Ovary (tissue), 9 donors: Measurements from ENCODE around the gene SIK3. TPM values are rescaled to one million over a fixed set of nuclear protein-coding genes. Genes with fewer than 3 reads are reported as not detected.
"Not testable (repeated sequence)": the region's sequence is repeated elsewhere in the genome, so short reads cannot be mapped to it uniquely, and the experiment has no call there.

Source experiments
- DNase-seq, 5 donors: peaks; one replicate each; pipeline ENCODE4 v3.0.0-alpha.2; 2019 to 2020
- H3K27ac ChIP-seq, 2 donors: fragments of 200-600 bp; one replicate each; pipeline versions ENCODE4 v1.5.1 to v1.8.0; 2019 to 2022
- H3K27me3 ChIP-seq: fragments of 200-600 bp; one replicate; pipeline ENCODE4 v1.8.0; 2022
- H3K36me3 ChIP-seq: fragments of 200-600 bp; sonication (generic); one replicate; pipeline ENCODE4 v1.5.1; 2019
- H3K4me1 ChIP-seq: one replicate; pipeline ENCODE4 v1.8.1; 2013; ENCODE audit warnings: mild to moderate bottlenecking, moderate library complexity; ENCODE audit not compliant: insufficient read depth
- H3K4me3 ChIP-seq: fragments of 200-600 bp; sonication (generic); one replicate; pipeline ENCODE4 v1.5.1; 2017
- H3K9me3 ChIP-seq, 2 donors: fragments of 200-600 bp in 1 of 2; sonication (generic) in 1 of 2; one replicate each; pipeline versions ENCODE4 v1.5.1 to v1.8.1; 2013 to 2019; ENCODE audit warnings: mild to moderate bottlenecking in 1 of 2, moderate library complexity in 1 of 2
- CTCF ChIP-seq, 3 donors: fragments of 450-650 bp in 2 of 3; fragments of 200-600 bp in 1 of 3; IDR thresholded peaks; one replicate each; pipeline versions ENCODE4 v1.5.1 to v1.8.0; 2016 to 2022; ENCODE audit warnings: antibody characterized with exemption in 3 of 3, mild to moderate bottlenecking in 1 of 3
- EP300 ChIP-seq: sonication (generic); formaldehyde crosslinking; IDR thresholded peaks from one replicate; pipeline ENCODE4 v1.6.1; 2017; ENCODE audit warnings: antibody characterized with exemption
- POLR2A ChIP-seq: fragments of 450-650 bp; IDR thresholded peaks from one replicate; pipeline ENCODE4 v1.6.1; 2017; ENCODE audit warnings: antibody characterized with exemption, mild to moderate bottlenecking, moderate library complexity
- WGBS, 3 donors: extraction: QIAGEN DNeasy Blood & Tissue Kit in 1 of 3; methylation state at CpG; one replicate each; pipeline versions ENCODE4 v1.1.5 to v1.1.7; 2013 to 2017; 5-methylcytosine and 5-hydroxymethylcytosine counted together
- intact Hi-C, 4 donors: fragments of 100-400 bp; cut with DNase I; formaldehyde crosslinking; loops; one replicate each; pipeline versions ENCODE4 v1.11.0 to v1.15.1; 2022 to 2023
- polyA plus RNA-seq, 2 donors: library from polyadenylated mRNA; stranded (reverse); fragments of 200-250 nt in 1 of 2; fragments of 350-450 nt in 1 of 2; fragmentation: Illumina TruSeq in 1 of 2; extraction: RNeasy Lipid Tissue Mini Kit (QIAGEN cat#74804) in 1 of 2; gene quantifications; one replicate each; pipeline ENCODE4 v1.2.3, GENCODE V29; 2013 to 2014
- total RNA-seq, 7 donors: library from RNA; depleted of rRNA in 2 of 7; stranded (reverse); fragments of >200 nt in 2 of 7; fragmentation: NEBNext Ultra II Directional in 3 of 7; extraction: Animal tissue kit (Norgen Biotek cat#: 25700) in 3 of 7; gene quantifications; one replicate each; pipeline versions ENCODE4 v1.1.0 to v1.2.4, GENCODE V29; 2016 to 2023
- donor health status: DM: no; HTN: no; CAD: no; lungs with moderate emphysema.
- donor health status: DM: no; HTN: no; CAD: no.
- donor health status: Bipolar disorder and iron deficiency.
- donor health status: DM: yes; HTN: yes; CAD: no.
- donor health status: DM: no; HTN: no; CAD: no.
- donor health status: DM: yes; HTN: yes; CAD: no.

SIK3 gene
- total and polyA plus RNA-seq, 9 donors: 18.3 to 134 (median 56.2) TPM

GRCh38 chr11:117134431-117134830 lies 36.2 kb upstream of the SIK3 start:
- intact Hi-C loops: loop anchor here in 3 of 4 donors (5.0 kb wide), 1 partner anchor 73 kb away; no protein-coding TSS in a partner anchor
- H3K27me3 ChIP-seq: no peaks in the 10 kb centered on the region
- H3K9me3 ChIP-seq: no peaks in the 10 kb centered on the region
- H3K27ac ChIP-seq: no peak overlapping the region
- 47 to 76% (median 76%) methylated on average over 2 to 3 of the region's 3 CpGs for WGBS, 3 donors
- DNase-seq: no peak
- no peak overlapping the region for H3K4me3 ChIP-seq
- no peaks in the 10 kb centered on the region for H3K4me1 ChIP-seq
- TF ChIP-seq EP300 (no peak), POLR2A (no peak), CTCF (IDR thresholded peaks at IDR 0.05) (no peak)
- H3K36me3 ChIP-seq: no peaks in the 10 kb centered on the region

- intact Hi-C loops: loop anchor here in 3 of 4 donors (5.0 kb wide), 1 partner anchor 76 kb away; no protein-coding TSS in a partner anchor
- WGBS, 3 donors: 90 to 94% (median 94%) methylated on average over 7 of the region's 7 CpGs
Measured at GRCh38 chr11:117130879-117131278, 32.7 kb upstream of the SIK3 start.

GRCh38 chr11:117130396-117130795 lies 32.2 kb upstream of the SIK3 start:
- H3K36me3 ChIP-seq: not testable (repeated sequence)
- intact Hi-C loops: loop anchor here in 3 of 4 donors (5.0 kb wide), 1 partner anchor 77 kb away; no protein-coding TSS in a partner anchor
- WGBS, 3 donors: 92 to 94% (median 94%) methylated on average over 7 of the region's 7 CpGs

More at GRCh38 chr11:117130879-117131278, 32.7 kb upstream of the SIK3 start:
- Histone ChIP-seq H3K4me1 (no peaks in the 10 kb centered on the region), H3K27me3 (no peaks in the 10 kb centered on the region), H3K36me3 (no peaks in the 10 kb centered on the region), H3K27ac (no peak overlapping the region), H3K4me3 (no peak overlapping the region), H3K9me3 (no peaks in the 10 kb centered on the region)
- DNase-seq: no peak
- no peak for TF ChIP-seq EP300
- no peak for TF ChIP-seq CTCF (IDR thresholded peaks at IDR 0.05)
- TF ChIP-seq POLR2A: no peak

GRCh38 chr11:117128289-117128688 lies 30.1 kb upstream of the SIK3 start:
- H3K4me1 ChIP-seq: no peaks in the 10 kb centered on the region
- no peaks in the 10 kb centered on the region for H3K9me3 ChIP-seq
- no peaks in the 10 kb centered on the region for H3K36me3 ChIP-seq
- intact Hi-C loops: no loop called here
- H3K27ac ChIP-seq: no peak overlapping the region
- no peak for DNase-seq
- H3K27me3 ChIP-seq: no peaks in the 10 kb centered on the region
- H3K4me3 ChIP-seq: no peak overlapping the region
- TF ChIP-seq EP300: no peak
- TF ChIP-seq CTCF (IDR thresholded peaks at IDR 0.05): no peak
- no peak for TF ChIP-seq POLR2A
- 75 to 82% (median 81%) methylated on average over 4 of the region's 4 CpGs for WGBS, 3 donors

More at GRCh38 chr11:117130396-117130795, 32.2 kb upstream of the SIK3 start:
- not testable (repeated sequence) for H3K9me3 ChIP-seq, H3K4me1 ChIP-seq, H3K27ac ChIP-seq, DNase-seq, H3K4me3 ChIP-seq, H3K27me3 ChIP-seq

GRCh38 chr11:117127171-117127901 lies 29.1 kb upstream of the SIK3 start:
- DNase-seq: no peak
- intact Hi-C loops: no loop called here
- Histone ChIP-seq H3K9me3 (no peaks in the 10 kb centered on the region), H3K4me1 (no peaks in the 10 kb centered on the region), H3K27ac (no peak overlapping the region), H3K36me3 (no peaks in the 10 kb centered on the region), H3K4me3 (no peak overlapping the region), H3K27me3 (no peaks in the 10 kb centered on the region)
- TF ChIP-seq EP300 (no peak), POLR2A (no peak), CTCF (IDR thresholded peaks at IDR 0.05) (no peak)
- 72 to 79% (median 75%) methylated on average over 6 of the region's 6 CpGs for WGBS, 3 donors
